H9 (cell line): ENCODE data around the gene ADM. TPM values are rescaled to one million over a fixed set of nuclear protein-coding genes. Genes with fewer than 3 reads are reported as not detected.

ENCODE experiments used
- DNase-seq: peaks from one replicate; pipeline ENCODE4 v3.0.0-alpha.2; 2017
- H2AFZ ChIP-seq: one replicate; pipeline ENCODE4 v1.6.1; 2013; ENCODE audit warnings: mild to moderate bottlenecking, low read length, control low read depth, moderate library complexity
- H2AK5ac ChIP-seq: 2 replicates; pipeline ENCODE4 v1.6.1; 2013; ENCODE audit warnings: low read length, control low read depth, mixed read lengths; ENCODE audit not compliant: insufficient read length
- H2BK120ac ChIP-seq: one replicate; pipeline ENCODE4 v1.6.1; 2013; ENCODE audit warnings: low read depth, mild to moderate bottlenecking, low read length, control low read depth, inconsistent platforms; ENCODE audit not compliant: poor library complexity, severe bottlenecking
- H2BK12ac ChIP-seq: 2 replicates; pipeline ENCODE4 v1.6.1; 2013; ENCODE audit warnings: low read length, control low read depth, mixed read lengths, low read depth; ENCODE audit not compliant: insufficient read length
- H2BK15ac ChIP-seq: 2 replicates; pipeline ENCODE4 v1.6.1; 2013; ENCODE audit warnings: low read depth, low read length, control low read depth
- H2BK20ac ChIP-seq: one replicate; pipeline ENCODE4 v1.6.1; 2013; ENCODE audit warnings: low read depth, mild to moderate bottlenecking, low read length, control low read depth, inconsistent platforms; ENCODE audit not compliant: poor library complexity, severe bottlenecking
- H2BK5ac ChIP-seq: 2 replicates; pipeline ENCODE4 v1.6.1; 2013; ENCODE audit warnings: low read length, control low read depth, mixed read lengths; ENCODE audit not compliant: insufficient read length
- H3K14ac ChIP-seq: 2 replicates; pipeline ENCODE4 v1.6.1; 2013; ENCODE audit warnings: low read length, control low read depth; ENCODE audit not compliant: insufficient read depth
- H3K18ac ChIP-seq: 2 replicates; pipeline ENCODE4 v1.6.1; 2013; ENCODE audit warnings: low read depth, mild to moderate bottlenecking, mixed read lengths, low read length, control low read depth; ENCODE audit not compliant: insufficient read length
- H3K23ac ChIP-seq: 2 replicates; pipeline ENCODE4 v1.6.1; 2013; ENCODE audit warnings: low read length, control low read depth, mixed read lengths, low read depth; ENCODE audit not compliant: insufficient read length
- H3K23me2 ChIP-seq: 2 replicates; pipeline ENCODE4 v1.6.1; 2013; ENCODE audit warnings: low read depth, mild to moderate bottlenecking, mixed read lengths, low read length, control low read depth; ENCODE audit not compliant: insufficient read length, poor library complexity, severe bottlenecking
- H3K27ac ChIP-seq: 2 replicates; pipeline ENCODE4 v1.5.1; 2013; ENCODE audit warnings: low read length, control low read depth, mixed read lengths, low read depth; ENCODE audit not compliant: insufficient read length
- H3K27me3 ChIP-seq: 2 replicates; pipeline ENCODE4 v1.6.1; 2013; ENCODE audit warnings: low read length, control low read depth, inconsistent platforms; ENCODE audit not compliant: insufficient read depth
- H3K4ac ChIP-seq: 2 replicates; pipeline ENCODE4 v1.6.1; 2013; ENCODE audit warnings: low read depth, mild to moderate bottlenecking, control low read depth, inconsistent platforms, low read length, moderate library complexity
- H3K4me1 ChIP-seq: 2 replicates; pipeline ENCODE4 v1.6.1; 2013; ENCODE audit warnings: low read length, control low read depth, inconsistent platforms; ENCODE audit not compliant: insufficient read depth
- H3K4me2 ChIP-seq: 2 replicates; pipeline ENCODE4 v1.6.1; 2013; ENCODE audit warnings: low read length, control low read depth, mixed read lengths; ENCODE audit not compliant: insufficient read length, insufficient read depth
- H3K56ac ChIP-seq: 2 replicates; pipeline ENCODE4 v1.6.1; 2013; ENCODE audit warnings: low read depth, mild to moderate bottlenecking, mixed read lengths, low read length, control low read depth; ENCODE audit not compliant: insufficient read length
- H3K79me1 ChIP-seq: 2 replicates; pipeline ENCODE4 v1.6.1; 2013; ENCODE audit warnings: low read depth, mild to moderate bottlenecking, moderate library complexity, low read length, control low read depth, inconsistent platforms; ENCODE audit not compliant: insufficient read depth, poor library complexity, severe bottlenecking
- H3K79me2 ChIP-seq: 2 replicates; pipeline ENCODE4 v1.6.1; 2013; ENCODE audit warnings: low read length, control low read depth, inconsistent platforms; ENCODE audit not compliant: insufficient read depth
- H3K9ac ChIP-seq: 2 replicates; pipeline ENCODE4 v1.6.1; 2013; ENCODE audit warnings: low read length, control low read depth, mixed read lengths; ENCODE audit not compliant: insufficient read length; ENCODE audit errors: extremely low read depth
- H3K9me3 ChIP-seq: one replicate; pipeline ENCODE4 v1.6.1; 2013; ENCODE audit warnings: low read depth, low read length, inconsistent platforms; ENCODE audit not compliant: control insufficient read depth
- H3T11ph ChIP-seq: one replicate; pipeline ENCODE4 v1.6.1; 2013; ENCODE audit warnings: mild to moderate bottlenecking, low read length, control low read depth, inconsistent platforms
- H4K20me1 ChIP-seq: one replicate; pipeline ENCODE4 v1.6.1; 2013; ENCODE audit not compliant: control insufficient read depth, insufficient read length, insufficient read depth
- H4K5ac ChIP-seq: 2 replicates; pipeline ENCODE4 v1.6.1; 2013; ENCODE audit warnings: low read depth, mild to moderate bottlenecking, mixed read lengths, low read length, control low read depth; ENCODE audit not compliant: insufficient read length
- H4K8ac ChIP-seq: replicated peaks from 2 replicates; pipeline ENCODE4 v1.6.1; 2013; ENCODE audit warnings: low read length, control low read depth, mixed read lengths, low read depth; ENCODE audit not compliant: insufficient read length
- H4K91ac ChIP-seq: 2 replicates; pipeline ENCODE4 v1.6.1; 2013; ENCODE audit warnings: low read depth, mild to moderate bottlenecking, moderate library complexity, mixed read lengths, low read length, control low read depth; ENCODE audit not compliant: insufficient read length
- H3K27ac Mint-ChIP-seq, 3 experiments: 2 replicates in 2 of 3; 3 replicates in 1 of 3; pipeline ENCODE4 v1.8.0; 2020 to 2021; ENCODE audit warnings: mixed read lengths in 3 of 3, mild to moderate bottlenecking in 1 of 3, moderate library complexity in 1 of 3
- H3K27me3 Mint-ChIP-seq: 2 replicates; pipeline ENCODE4 v1.8.0; 2021; ENCODE audit warnings: low read depth, mild to moderate bottlenecking, moderate library complexity, mixed read lengths
- H3K36me3 Mint-ChIP-seq, 3 experiments: 2 replicates in 2 of 3; 3 replicates in 1 of 3; pipeline ENCODE4 v1.8.0; 2020 to 2021; ENCODE audit warnings: low read depth in 3 of 3, mixed read lengths in 3 of 3; ENCODE audit not compliant: insufficient read depth in 1 of 3
- H3K4me1 Mint-ChIP-seq, 2 experiments: 2 replicates each; pipeline ENCODE4 v1.8.0; 2020; ENCODE audit warnings: mixed read lengths in 2 of 2
- H3K4me3 Mint-ChIP-seq, 2 experiments: 2 replicates in 1 of 2; 3 replicates in 1 of 2; pipeline ENCODE4 v1.8.0; 2020 to 2021; ENCODE audit warnings: mild to moderate bottlenecking in 2 of 2, mixed read lengths in 2 of 2, moderate library complexity in 1 of 2
- H3K9me3 Mint-ChIP-seq, 2 experiments: 2 replicates in 1 of 2; 3 replicates in 1 of 2; pipeline ENCODE4 v1.8.0; 2020; ENCODE audit warnings: mild to moderate bottlenecking in 2 of 2, mixed read lengths in 2 of 2, moderate library complexity in 1 of 2
- total RNA-seq: library from RNA; stranded (reverse); gene quantifications from 2 replicates; pipeline ENCODE4 v1.2.1, GENCODE V29; 2021
- TF ChIP-seq, protein P1 (sequence below): fragments of 200-600 bp; sonication (generic); conservative IDR thresholded peaks from 3 replicates; pipeline ENCODE4 v1.8.0; 2021; ENCODE audit warnings: antibody characterized with exemption, mild to moderate bottlenecking

ADM gene
- total RNA-seq, 1 experiment from 2014 or later, result 99.1 TPM

DNA sequence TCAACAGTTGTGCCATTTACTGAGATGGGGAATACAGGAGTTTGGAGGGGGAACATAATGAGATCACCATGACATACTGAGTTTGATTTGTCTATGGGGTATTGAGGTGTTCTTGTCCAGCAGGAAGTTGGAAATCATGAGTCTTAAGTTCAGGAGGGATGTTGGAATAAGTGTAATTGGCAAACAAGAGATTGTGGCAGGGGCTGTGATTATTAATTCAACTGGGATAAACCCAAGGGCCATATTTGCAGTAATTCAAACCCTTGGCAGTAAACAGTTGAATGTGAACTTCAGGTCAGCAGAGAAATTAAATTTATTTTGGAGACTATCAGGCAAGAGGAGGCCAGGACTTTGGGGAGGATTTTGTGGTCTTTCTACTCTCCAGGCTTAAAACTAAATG, 33.4 kb downstream of the ADM start:
- Histone ChIP-seq H3K4ac (no peak overlapping the region), H3K4me2 (no peak overlapping the region), H4K20me1 (no peaks in the 10 kb centered on the region), H2BK5ac (no peak overlapping the region), H4K8ac (no peak overlapping the region), H3K79me2 (no peaks in the 10 kb centered on the region), H3K14ac (no peak overlapping the region), H3K9me3 (no peaks in the 10 kb centered on the region), H3K23me2 (no peaks in the 10 kb centered on the region), H2AFZ (no peak overlapping the region), H3T11ph (no peak overlapping the region), H2BK15ac (no peak overlapping the region), H3K79me1 (no peaks in the 10 kb centered on the region), H3K27ac (no peak overlapping the region), H2AK5ac (no peak overlapping the region), H3K23ac (no peak overlapping the region), H3K18ac (no peak overlapping the region), H3K56ac (no peak overlapping the region), H3K4me1 (no peaks in the 10 kb centered on the region), H4K5ac (no peak overlapping the region), H2BK12ac (no peak overlapping the region), H4K91ac (no peak overlapping the region), H2BK120ac (no peak overlapping the region), H2BK20ac (no peak overlapping the region), H3K9ac (no peak overlapping the region), H3K27me3 (no peaks in the 10 kb centered on the region)
- Mint-ChIP-seq H3K4me3 (no peak overlapping the region), H3K4me1 (no peaks in the 10 kb centered on the region), H3K27me3 (peaks cover 9% of the 10 kb centered on the region; the same call in 1 of the 2 replicates), H3K36me3 (peaks cover 0 to 5% (median 0%) of the 10 kb centered on the region in 3 experiments; a peak in 3 of 7 replicates), H3K27ac (no peak overlapping the region), H3K9me3 (peaks cover 0 to 8% of the 10 kb centered on the region in 2 experiments; a peak in 3 of 5 replicates)
- TF ChIP-seq, protein P1, sequence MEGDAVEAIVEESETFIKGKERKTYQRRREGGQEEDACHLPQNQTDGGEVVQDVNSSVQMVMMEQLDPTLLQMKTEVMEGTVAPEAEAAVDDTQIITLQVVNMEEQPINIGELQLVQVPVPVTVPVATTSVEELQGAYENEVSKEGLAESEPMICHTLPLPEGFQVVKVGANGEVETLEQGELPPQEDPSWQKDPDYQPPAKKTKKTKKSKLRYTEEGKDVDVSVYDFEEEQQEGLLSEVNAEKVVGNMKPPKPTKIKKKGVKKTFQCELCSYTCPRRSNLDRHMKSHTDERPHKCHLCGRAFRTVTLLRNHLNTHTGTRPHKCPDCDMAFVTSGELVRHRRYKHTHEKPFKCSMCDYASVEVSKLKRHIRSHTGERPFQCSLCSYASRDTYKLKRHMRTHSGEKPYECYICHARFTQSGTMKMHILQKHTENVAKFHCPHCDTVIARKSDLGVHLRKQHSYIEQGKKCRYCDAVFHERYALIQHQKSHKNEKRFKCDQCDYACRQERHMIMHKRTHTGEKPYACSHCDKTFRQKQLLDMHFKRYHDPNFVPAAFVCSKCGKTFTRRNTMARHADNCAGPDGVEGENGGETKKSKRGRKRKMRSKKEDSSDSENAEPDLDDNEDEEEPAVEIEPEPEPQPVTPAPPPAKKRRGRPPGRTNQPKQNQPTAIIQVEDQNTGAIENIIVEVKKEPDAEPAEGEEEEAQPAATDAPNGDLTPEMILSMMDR, result no peak
- no peak for DNase-seq
